Measurements from ENCODE around the gene SPOCK1.

DNA sequence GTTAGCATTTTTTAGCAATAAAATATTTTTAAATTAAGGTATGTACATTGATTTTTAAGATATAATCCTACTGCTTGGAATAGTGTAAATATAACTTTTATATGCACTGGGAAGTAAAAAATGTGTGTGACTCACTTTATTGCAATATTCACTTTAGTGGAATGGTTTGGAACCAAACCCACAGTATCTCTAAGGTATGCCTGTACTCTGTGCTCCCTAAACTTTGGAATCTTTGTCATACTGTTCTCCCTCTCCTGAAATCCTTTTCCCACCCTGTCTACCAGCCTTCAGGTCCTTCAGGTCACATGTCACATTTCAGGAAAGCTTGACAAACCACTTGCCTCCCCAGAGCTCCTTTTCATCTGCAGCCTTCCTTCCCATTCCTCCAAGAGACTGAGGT, 308.7 kb downstream of the SPOCK1 start:
- TF ChIP-seq, protein P1, sequence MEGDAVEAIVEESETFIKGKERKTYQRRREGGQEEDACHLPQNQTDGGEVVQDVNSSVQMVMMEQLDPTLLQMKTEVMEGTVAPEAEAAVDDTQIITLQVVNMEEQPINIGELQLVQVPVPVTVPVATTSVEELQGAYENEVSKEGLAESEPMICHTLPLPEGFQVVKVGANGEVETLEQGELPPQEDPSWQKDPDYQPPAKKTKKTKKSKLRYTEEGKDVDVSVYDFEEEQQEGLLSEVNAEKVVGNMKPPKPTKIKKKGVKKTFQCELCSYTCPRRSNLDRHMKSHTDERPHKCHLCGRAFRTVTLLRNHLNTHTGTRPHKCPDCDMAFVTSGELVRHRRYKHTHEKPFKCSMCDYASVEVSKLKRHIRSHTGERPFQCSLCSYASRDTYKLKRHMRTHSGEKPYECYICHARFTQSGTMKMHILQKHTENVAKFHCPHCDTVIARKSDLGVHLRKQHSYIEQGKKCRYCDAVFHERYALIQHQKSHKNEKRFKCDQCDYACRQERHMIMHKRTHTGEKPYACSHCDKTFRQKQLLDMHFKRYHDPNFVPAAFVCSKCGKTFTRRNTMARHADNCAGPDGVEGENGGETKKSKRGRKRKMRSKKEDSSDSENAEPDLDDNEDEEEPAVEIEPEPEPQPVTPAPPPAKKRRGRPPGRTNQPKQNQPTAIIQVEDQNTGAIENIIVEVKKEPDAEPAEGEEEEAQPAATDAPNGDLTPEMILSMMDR (conservative IDR thresholded peaks at IDR 0.05; ENCODE audit: low read depth, low read length), result no peak
- no peak for TF ChIP-seq EZH2 (IDR thresholded peaks at IDR 0.05; ENCODE audit: borderline replicate concordance, low read depth, low read length, poor library complexity, severe bottlenecking)

All from A673 (cell line).